Endothelial cell of umbilical vein (primary cell): Measurements from ENCODE around the gene KRTAP4-12. TPM values are rescaled to one million over a fixed set of nuclear protein-coding genes. Genes with fewer than 3 reads are reported as not detected.

Experiments used
- BruUV-seq: library from RNA; stranded (reverse); fragments of 400-500 nt; replicated peaks from 2 replicates; lab custom pipeline; 2021; lab: Mats Ljungman, UMichigan
- CTCF ChIA-PET: fragments of 300-600, 350-600 bp; sonication (Branson Sonifier 250); formaldehyde crosslinking; loops from one replicate; lab custom pipeline; 2021; ENCODE audit warnings: antibody characterized with exemption, inconsistent platforms; lab: Charles Lee
- POLR2A ChIA-PET: fragments of 300-600, 350-600 bp; sonication (Branson Sonifier 250); formaldehyde crosslinking; loops from one replicate; lab custom pipeline; 2021; ENCODE audit warnings: antibody characterized with exemption, inconsistent platforms; lab: Charles Lee
- DNase-seq: peaks from one replicate; pipeline ENCODE4 v3.0.0-alpha.2; 2011; ENCODE audit warnings: low read depth, low spot score
- FAIRE-seq: peaks from 2 replicates; lab custom pipeline; 2011; peaks lifted over from hg19 to GRCh38; lab: Jason Lieb, UNC
- H2AFZ ChIP-seq: 2 replicates; pipeline ENCODE4 v1.6.0; 2012; ENCODE audit warnings: low read depth, low read length, control low read depth, inconsistent platforms
- H3K27ac ChIP-seq: 2 replicates; pipeline ENCODE4 v1.5.1; 2011; ENCODE audit warnings: low read depth, mild to moderate bottlenecking, control low read depth, low read length, moderate library complexity; ENCODE audit not compliant: insufficient read depth
- H3K27me3 ChIP-seq, 2 experiments: 2 replicates each; pipeline versions ENCODE4 v1.6.0 to v1.6.1; 2011; ENCODE audit warnings: low read length in 2 of 2, mixed read lengths in 1 of 2; ENCODE audit not compliant: control insufficient read depth in 2 of 2, insufficient read depth in 2 of 2
- H3K36me3 ChIP-seq, 2 experiments: 2 replicates in 1 of 2; 3 replicates in 1 of 2; pipeline ENCODE4 v1.5.1; 2011; ENCODE audit warnings: low read length in 2 of 2, mild to moderate bottlenecking in 1 of 2, moderate library complexity in 1 of 2; ENCODE audit not compliant: control insufficient read depth in 2 of 2, insufficient read depth in 2 of 2; ENCODE audit errors: extremely low read depth in 1 of 2
- H3K4me1 ChIP-seq: 3 replicates; pipeline ENCODE4 v1.5.1; 2011; ENCODE audit warnings: mild to moderate bottlenecking, low read length; ENCODE audit not compliant: control insufficient read depth, insufficient read depth; ENCODE audit errors: extremely low read depth
- H3K4me2 ChIP-seq: 2 replicates; pipeline ENCODE4 v1.6.1; 2011; ENCODE audit warnings: low read length, control low read depth, mixed read lengths; ENCODE audit not compliant: insufficient read depth
- H3K4me3 ChIP-seq, 3 experiments: fragments of 200-600 bp in 1 of 3; sonication (generic), shearing (Covaris generic) in 1 of 3; replicated peaks in 1 of 3; 2 replicates each; pipeline ENCODE4 v1.5.1; 2011 to 2016; ENCODE audit warnings: control low read depth in 3 of 3, low read length in 3 of 3, mild to moderate bottlenecking in 2 of 3, inconsistent platforms in 1 of 3, low read depth in 1 of 3, moderate library complexity in 1 of 3; ENCODE audit not compliant: insufficient read depth in 1 of 3
- H3K79me2 ChIP-seq: 2 replicates; pipeline ENCODE4 v1.6.0; 2012; ENCODE audit warnings: low read length, inconsistent platforms; ENCODE audit not compliant: control insufficient read depth, insufficient read depth
- H3K9ac ChIP-seq: replicated peaks from 2 replicates; pipeline ENCODE3; 2011; ENCODE audit warnings: low read length, control low read depth; ENCODE audit not compliant: insufficient read depth; ENCODE audit errors: extremely low read depth
- H3K9me1 ChIP-seq: replicated peaks from 3 replicates; pipeline ENCODE4 v1.6.0; 2011; ENCODE audit warnings: mild to moderate bottlenecking, low read length; ENCODE audit not compliant: control insufficient read depth, insufficient read depth; ENCODE audit errors: extremely low read depth
- H3K9me3 ChIP-seq: replicated peaks from 2 replicates; pipeline ENCODE4 v1.5.1; 2012; ENCODE audit warnings: low read length, inconsistent platforms; ENCODE audit not compliant: control insufficient read depth, insufficient read depth
- H4K20me1 ChIP-seq: replicated peaks from 2 replicates; pipeline ENCODE3; 2011; ENCODE audit warnings: mild to moderate bottlenecking, low read length; ENCODE audit not compliant: control insufficient read depth, insufficient read depth; ENCODE audit errors: extremely low read depth
- EZH2 ChIP-seq: IDR thresholded peaks from 2 replicates; pipeline ENCODE4 v1.6.1; 2012; ENCODE audit warnings: borderline replicate concordance, low read depth, mild to moderate bottlenecking, moderate library complexity, low read length, inconsistent platforms; ENCODE audit not compliant: severe bottlenecking
- GATA2 ChIP-seq: IDR thresholded peaks from 2 replicates; pipeline ENCODE4 v1.7.0; 2011; ENCODE audit warnings: low read depth, mild to moderate bottlenecking, moderate library complexity, mixed read lengths, low read length; ENCODE audit not compliant: insufficient read length, insufficient read depth
- JUN ChIP-seq: IDR thresholded peaks from 2 replicates; pipeline ENCODE4 v1.6.1; 2011; ENCODE audit warnings: borderline replicate concordance, low read depth; ENCODE audit not compliant: insufficient read length, insufficient read depth
- MYC ChIP-seq: IDR thresholded peaks from one replicate; pipeline ENCODE4 v1.6.1; 2011; ENCODE audit warnings: mild to moderate bottlenecking, low read depth, low read length
- POLR2AphosphoS5 ChIP-seq: IDR thresholded peaks from 2 replicates; pipeline ENCODE4 v1.6.1; 2012; ENCODE audit warnings: low read depth, mild to moderate bottlenecking, control low read depth, low read length, moderate library complexity; ENCODE audit not compliant: insufficient read depth
- dilution Hi-C: fragments of 300-500 bp; cut with MboI; formaldehyde crosslinking; loops from one replicate; pipeline ENCODE4 v1.15.0; 2019; ENCODE audit warnings: low sequenced_read_pairs; ENCODE audit not compliant: extremely low pct_ligation_motif_present
- intact Hi-C: fragments of 100-400 bp; cut with micrococcal nuclease; formaldehyde crosslinking; loops from one replicate; pipeline ENCODE4 v1.10.0; 2022
- polyA plus RNA-seq, 4 experiments: library from polyadenylated mRNA; depleted of rRNA in 3 of 4; stranded (reverse) in 3 of 4; unstranded in 1 of 4; fragments of >200 nt; gene quantifications; 2 replicates each; pipeline versions ENCODE4 v1.2.1 to v1.2.3, GENCODE V29; 2011 to 2012; ENCODE audit warnings: missing spikeins in 1 of 4
- total RNA-seq: library from RNA; stranded (reverse); gene quantifications from 2 replicates; pipeline ENCODE4 v1.2.3, GENCODE V29; 2021
- TF ChIP-seq, protein P1 (sequence below): IDR thresholded peaks from 2 replicates; pipeline ENCODE4 v1.6.1; 2011; ENCODE audit not compliant: insufficient read depth, insufficient read length
- TF ChIP-seq, protein P2 (sequence below), 2 donors: IDR thresholded peaks; 1 replicate in 1 of 2; 2 replicates in 1 of 2; pipeline ENCODE4 v1.5.1; 2011; ENCODE audit warnings: low read length in 2 of 2, mild to moderate bottlenecking in 2 of 2, moderate library complexity in 2 of 2, control low read depth in 1 of 2, inconsistent platforms in 1 of 2, low read depth in 1 of 2; ENCODE audit not compliant: insufficient read depth in 1 of 2; ENCODE audit errors: extremely low read depth in 1 of 2

The KRTAP4-12 gene
- total and polyA plus RNA-seq, 2 donors (not counting 3 experiments of a cell fraction or from before 2014, with no cell fraction given), result not detected

- H3K27me3 ChIP-seq, result no peaks in the 10 kb centered on the region
- no peaks in the 10 kb centered on the region for H3K36me3 ChIP-seq
- no peak for DNase-seq
- no peak for FAIRE-seq
- H3K27ac ChIP-seq, result no peak within 1 kb of the TSS
- CTCF ChIA-PET, result no interaction called here
- no TSS peak for BruUV-seq
- H3K4me2 ChIP-seq, result no peak within 1 kb of the TSS
- H3K79me2 ChIP-seq, result no peaks in the 10 kb centered on the region
- H3K9me1 ChIP-seq, result no peaks in the 10 kb centered on the region
- intact Hi-C loops (no loop called here), dilution Hi-C loops (no loop called here)
- TF ChIP-seq, protein P1, sequence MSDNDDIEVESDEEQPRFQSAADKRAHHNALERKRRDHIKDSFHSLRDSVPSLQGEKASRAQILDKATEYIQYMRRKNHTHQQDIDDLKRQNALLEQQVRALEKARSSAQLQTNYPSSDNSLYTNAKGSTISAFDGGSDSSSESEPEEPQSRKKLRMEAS, result no peak
- TF ChIP-seq JUN (no peak), MYC (no peak), EZH2 (no peak), POLR2AphosphoS5 (no peak), GATA2 (no peak)
- TF ChIP-seq, protein P2, sequence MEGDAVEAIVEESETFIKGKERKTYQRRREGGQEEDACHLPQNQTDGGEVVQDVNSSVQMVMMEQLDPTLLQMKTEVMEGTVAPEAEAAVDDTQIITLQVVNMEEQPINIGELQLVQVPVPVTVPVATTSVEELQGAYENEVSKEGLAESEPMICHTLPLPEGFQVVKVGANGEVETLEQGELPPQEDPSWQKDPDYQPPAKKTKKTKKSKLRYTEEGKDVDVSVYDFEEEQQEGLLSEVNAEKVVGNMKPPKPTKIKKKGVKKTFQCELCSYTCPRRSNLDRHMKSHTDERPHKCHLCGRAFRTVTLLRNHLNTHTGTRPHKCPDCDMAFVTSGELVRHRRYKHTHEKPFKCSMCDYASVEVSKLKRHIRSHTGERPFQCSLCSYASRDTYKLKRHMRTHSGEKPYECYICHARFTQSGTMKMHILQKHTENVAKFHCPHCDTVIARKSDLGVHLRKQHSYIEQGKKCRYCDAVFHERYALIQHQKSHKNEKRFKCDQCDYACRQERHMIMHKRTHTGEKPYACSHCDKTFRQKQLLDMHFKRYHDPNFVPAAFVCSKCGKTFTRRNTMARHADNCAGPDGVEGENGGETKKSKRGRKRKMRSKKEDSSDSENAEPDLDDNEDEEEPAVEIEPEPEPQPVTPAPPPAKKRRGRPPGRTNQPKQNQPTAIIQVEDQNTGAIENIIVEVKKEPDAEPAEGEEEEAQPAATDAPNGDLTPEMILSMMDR (IDR thresholded peaks at IDR 0.05; ENCODE audit: extremely low read depth in 1 of 2, insufficient read depth in 1 of 2, low read depth in 1 of 2, low read length in 2 of 2), result no peak
- no peaks in the 10 kb centered on the region for H4K20me1 ChIP-seq
- H3K9me3 ChIP-seq, result no peaks in the 10 kb centered on the region
- no peak within 1 kb of the TSS for H3K9ac ChIP-seq
- no peak within 1 kb of the TSS for H3K4me3 ChIP-seq
- H3K4me1 ChIP-seq, result no peaks in the 10 kb centered on the region
- H2AFZ ChIP-seq, result no peak within 1 kb of the TSS
- POLR2A ChIA-PET, result no interaction called here
Measured at GRCh38 chr17:41168121-41168520, 44.1 kb upstream of the KRTAP4-12 start, which contains the start of gene KRTAP4-3. TSS of gene KRTAP4-3 (minus strand) at chr17:41168221. CDS start at chr17:41168172, 49 bp downstream.
